GM12891 (cell line): ENCODE measurements around the gene SMPX.

Experiments
- POLR2A ChIP-seq: IDR thresholded peaks from 2 replicates; pipeline ENCODE4 v1.6.1; 2011; ENCODE audit warnings: low read depth, low read length, control low read depth
- POLR2AphosphoS5 ChIP-seq: IDR thresholded peaks from 2 replicates; pipeline ENCODE4 v1.6.1; 2011; ENCODE audit warnings: low read depth, low read length, control low read depth
- SPI1 ChIP-seq: IDR thresholded peaks from 2 replicates; pipeline ENCODE4 v1.6.1; 2011; ENCODE audit warnings: low read depth, low read length, control low read depth
- TAF1 ChIP-seq: IDR thresholded peaks from 2 replicates; pipeline ENCODE4 v1.6.1; 2011; ENCODE audit warnings: low read depth, low read length, control low read depth

GRCh38 chrX:21675931-21676330, 82.0 kb downstream of the SMPX start:
- TF ChIP-seq POLR2AphosphoS5 (no peak), POLR2A (no peak), TAF1 (no peak), SPI1 (no peak)
